ENCODE measurements around the gene CPT1A. TPM values are rescaled to one million over a fixed set of nuclear protein-coding genes. Genes with fewer than 3 reads are reported as not detected.

Gene CPT1A
- total RNA-seq, 1 experiment from 2014 or later, result 153 TPM

DNA sequence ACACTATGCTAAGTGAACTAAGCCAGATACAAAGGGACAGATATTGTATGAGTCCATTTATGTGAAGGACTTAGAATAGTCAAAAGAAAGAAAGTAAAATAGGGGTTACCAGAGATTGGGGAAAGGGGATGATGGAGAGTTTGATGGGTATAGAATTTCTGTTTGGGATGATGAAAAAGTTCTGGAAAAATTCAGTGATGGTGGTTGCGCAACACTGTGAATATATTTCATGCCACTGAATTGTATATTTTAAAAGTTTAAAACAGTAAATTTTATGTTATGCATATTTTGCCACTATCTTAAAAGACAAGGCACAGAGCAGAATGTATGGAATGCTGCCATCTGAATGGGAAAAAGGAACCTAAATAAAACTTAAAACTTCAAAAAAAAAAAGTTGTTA is 119.6 kb downstream of the CPT1A start:
- Histone ChIP-seq H3K4me1 (ENCODE audit: control insufficient read depth, insufficient read depth, low read length) (no peaks in the 10 kb centered on the region), H3K27ac (ENCODE audit: low read length) (no peak overlapping the region), H3K9me3 (ENCODE audit: control insufficient read depth, insufficient read depth, low read depth, low read length) (no peaks in the 10 kb centered on the region), H3K4me3 (ENCODE audit: low read depth in 2 of 2, low read length in 2 of 2) (no peak overlapping the region), H3K36me3 (ENCODE audit: control insufficient read depth, insufficient read depth, low read length) (no peaks in the 10 kb centered on the region), H3K27me3 (ENCODE audit: control insufficient read depth, insufficient read depth, low read length) (no peaks in the 10 kb centered on the region)
- in situ Hi-C loops (cut with HindIII; ENCODE audit: low pct_unique_long_range_greater_than_20kb, low sequenced_read_pairs) (no loop called here), intact Hi-C loops (cut with micrococcal nuclease; ENCODE audit: unreplicated experiment) (no loop called here)
- DNase-seq (ENCODE audit: low read depth, low spot score) (no peak), ATAC-seq (no peak)
- POLR2A ChIA-PET, result no interaction called here
- TF ChIP-seq REST (IDR thresholded peaks at IDR 0.05; ENCODE audit: insufficient read depth in 1 of 2, low read depth in 2 of 2, low read length in 1 of 2), result no peak
- TF ChIP-seq TCF7L2 (IDR thresholded peaks at IDR 0.05; ENCODE audit: low read depth, low read length), result no peak
- TF ChIP-seq SIN3A (IDR thresholded peaks at IDR 0.05; ENCODE audit: borderline replicate concordance, insufficient read depth, low read depth, low read length), result no peak
- TF ChIP-seq, protein P1, sequence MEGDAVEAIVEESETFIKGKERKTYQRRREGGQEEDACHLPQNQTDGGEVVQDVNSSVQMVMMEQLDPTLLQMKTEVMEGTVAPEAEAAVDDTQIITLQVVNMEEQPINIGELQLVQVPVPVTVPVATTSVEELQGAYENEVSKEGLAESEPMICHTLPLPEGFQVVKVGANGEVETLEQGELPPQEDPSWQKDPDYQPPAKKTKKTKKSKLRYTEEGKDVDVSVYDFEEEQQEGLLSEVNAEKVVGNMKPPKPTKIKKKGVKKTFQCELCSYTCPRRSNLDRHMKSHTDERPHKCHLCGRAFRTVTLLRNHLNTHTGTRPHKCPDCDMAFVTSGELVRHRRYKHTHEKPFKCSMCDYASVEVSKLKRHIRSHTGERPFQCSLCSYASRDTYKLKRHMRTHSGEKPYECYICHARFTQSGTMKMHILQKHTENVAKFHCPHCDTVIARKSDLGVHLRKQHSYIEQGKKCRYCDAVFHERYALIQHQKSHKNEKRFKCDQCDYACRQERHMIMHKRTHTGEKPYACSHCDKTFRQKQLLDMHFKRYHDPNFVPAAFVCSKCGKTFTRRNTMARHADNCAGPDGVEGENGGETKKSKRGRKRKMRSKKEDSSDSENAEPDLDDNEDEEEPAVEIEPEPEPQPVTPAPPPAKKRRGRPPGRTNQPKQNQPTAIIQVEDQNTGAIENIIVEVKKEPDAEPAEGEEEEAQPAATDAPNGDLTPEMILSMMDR (IDR thresholded peaks at IDR 0.05), result no peak
- no peak for TF ChIP-seq POLR2AphosphoS5 (IDR thresholded peaks at IDR 0.05; ENCODE audit: low read depth, low read length)
- no TSS peak for BruUV-seq (replicated peaks)
- CTCF ChIA-PET, result no interaction called here

- Histone ChIP-seq H3K9me3 (ENCODE audit: control insufficient read depth, insufficient read depth, low read depth, low read length) (no peaks in the 10 kb centered on the region), H3K27ac (ENCODE audit: low read length) (no peak overlapping the region), H3K36me3 (ENCODE audit: control insufficient read depth, insufficient read depth, low read length) (no peaks in the 10 kb centered on the region), H3K4me1 (ENCODE audit: control insufficient read depth, insufficient read depth, low read length) (no peaks in the 10 kb centered on the region), H3K27me3 (ENCODE audit: control insufficient read depth, insufficient read depth, low read length) (no peaks in the 10 kb centered on the region), H3K4me3 (ENCODE audit: low read depth in 2 of 2, low read length in 2 of 2) (no peak overlapping the region)
- CTCF ChIA-PET, result no interaction called here
- no peak for DNase-seq (ENCODE audit: low read depth, low spot score)
- BruUV-seq (replicated peaks), result no TSS peak
- POLR2A ChIA-PET, result no interaction called here
- no peak for ATAC-seq
- TF ChIP-seq SIN3A (IDR thresholded peaks at IDR 0.05; ENCODE audit: borderline replicate concordance, insufficient read depth, low read depth, low read length) (no peak), TCF7L2 (IDR thresholded peaks at IDR 0.05; ENCODE audit: low read depth, low read length) (no peak), REST (IDR thresholded peaks at IDR 0.05; ENCODE audit: insufficient read depth in 1 of 2, low read depth in 2 of 2, low read length in 1 of 2) (no peak), POLR2AphosphoS5 (IDR thresholded peaks at IDR 0.05; ENCODE audit: low read depth, low read length) (no peak)
- TF ChIP-seq, protein P1 (IDR thresholded peaks at IDR 0.05), result no peak
- in situ Hi-C loops (cut with HindIII; ENCODE audit: low pct_unique_long_range_greater_than_20kb, low sequenced_read_pairs) (no loop called here), intact Hi-C loops (cut with micrococcal nuclease; ENCODE audit: unreplicated experiment) (no loop called here)
Observed at GRCh38 chr11:68721075-68721474, 120.6 kb downstream of the CPT1A start.
